OCI-LY3 (cell line): ENCODE data around the gene ADGRV1.

ENCODE experiments used
- H2AFZ ChIP-seq: fragments of 200-600, 300-600 bp; shearing (Covaris generic); 2 replicates; pipeline ENCODE4 v1.6.0; 2014; ENCODE audit warnings: antibody characterized with exemption, low read depth, low read length
- H3K27ac ChIP-seq: fragments of 200-600, 300-600 bp; sonication (generic); 2 replicates; pipeline ENCODE4 v1.5.1; 2014; ENCODE audit warnings: mild to moderate bottlenecking, low read length, moderate library complexity, mixed read lengths
- H3K27me3 ChIP-seq: fragments of 200-600, 300-600 bp; sonication (generic); 2 replicates; pipeline ENCODE4 v1.6.1; 2014; ENCODE audit warnings: low read depth, low read length, mixed read lengths
- H3K36me3 ChIP-seq: fragments of 200-600, 300-600 bp; sonication (generic); replicated peaks from 2 replicates; pipeline ENCODE3; 2014; ENCODE audit warnings: low read depth, low read length, mixed read lengths
- H3K4me1 ChIP-seq: fragments of 300-600, 200-600 bp; sonication (generic); 2 replicates; pipeline ENCODE4 v1.6.1; 2014; ENCODE audit warnings: low read length, mixed read lengths
- H3K4me2 ChIP-seq: fragments of 200-600, 300-600 bp; sonication (generic); 2 replicates; pipeline ENCODE4 v1.6.1; 2014; ENCODE audit warnings: low read length, mixed read lengths
- H3K4me3 ChIP-seq: fragments of 300-600, 200-600 bp; sonication (generic); 2 replicates; pipeline ENCODE4 v1.5.1; 2014; ENCODE audit warnings: antibody characterized with exemption, mild to moderate bottlenecking, low read length, moderate library complexity
- H3K79me2 ChIP-seq: fragments of 300-600, 200-600 bp; shearing (Covaris generic); 2 replicates; pipeline ENCODE4 v1.6.1; 2014; ENCODE audit warnings: mild to moderate bottlenecking, low read length, mixed read lengths
- H3K9ac ChIP-seq: fragments of 300-600, 200-600 bp; shearing (Covaris generic); 2 replicates; pipeline ENCODE4 v1.6.0; 2014; ENCODE audit warnings: mild to moderate bottlenecking, low read length, moderate library complexity
- H3K9me3 ChIP-seq: fragments of 200-600, 300-600 bp; shearing (Covaris generic); 2 replicates; pipeline ENCODE4 v1.6.1; 2014; ENCODE audit warnings: low read length, mixed read lengths; ENCODE audit not compliant: insufficient read depth
- H4K20me1 ChIP-seq: fragments of 200-600, 300-600 bp; sonication (generic); 2 replicates; pipeline ENCODE4 v1.6.1; 2016; ENCODE audit warnings: low read length, mixed read lengths; ENCODE audit not compliant: insufficient read depth
- CTCF ChIP-seq: fragments of 200-600, 300-600 bp; sonication (generic); IDR thresholded peaks from 2 replicates; pipeline ENCODE4 v1.5.1; 2014; ENCODE audit warnings: antibody characterized with exemption, low read length, low read depth
- EZH2phosphoT487 ChIP-seq: fragments of 200-600 bp; shearing (Covaris generic); IDR thresholded peaks from 2 replicates; pipeline ENCODE4 v1.6.1; 2018; ENCODE audit warnings: antibody characterized with exemption, mixed run types, low read depth

ADGRV1 gene

GRCh38 chr5:91155274-91155673 is 596.7 kb downstream of the ADGRV1 start:
- Histone ChIP-seq H3K4me2 (no peak overlapping the region), H3K4me3 (no peak overlapping the region), H3K9ac (no peak overlapping the region), H3K79me2 (no peaks in the 10 kb centered on the region), H3K27ac (no peak overlapping the region), H3K36me3 (no peaks in the 10 kb centered on the region), H3K4me1 (no peaks in the 10 kb centered on the region), H3K9me3 (no peaks in the 10 kb centered on the region), H3K27me3 (no peaks in the 10 kb centered on the region), H4K20me1 (no peaks in the 10 kb centered on the region), H2AFZ (no peak overlapping the region)
- TF ChIP-seq EZH2phosphoT487 (no peak), CTCF (no peak)

DNA sequence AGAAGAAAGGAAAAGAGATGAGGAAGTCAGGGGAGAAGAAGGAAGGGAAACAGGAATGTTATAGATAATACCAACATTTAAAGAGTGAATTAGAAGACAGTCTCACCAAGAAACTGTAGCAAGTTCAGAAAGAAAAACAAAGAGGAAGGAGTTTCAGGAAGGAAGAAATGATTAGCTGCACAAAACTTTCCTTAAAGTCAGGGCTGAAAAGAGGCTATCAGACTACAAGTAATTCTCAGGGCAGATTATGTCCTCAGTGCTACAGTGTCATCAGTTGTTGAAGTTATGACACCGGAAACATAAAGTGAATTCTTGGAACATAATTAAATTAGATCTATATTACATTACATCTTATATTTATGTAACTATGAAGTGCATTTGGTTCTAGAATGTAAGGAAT is 597.6 kb downstream of the ADGRV1 start:
- Histone ChIP-seq H4K20me1 (no peaks in the 10 kb centered on the region), H3K4me3 (no peak overlapping the region), H3K4me2 (no peak overlapping the region), H3K36me3 (no peaks in the 10 kb centered on the region), H3K4me1 (no peaks in the 10 kb centered on the region), H2AFZ (no peak overlapping the region), H3K9ac (no peak overlapping the region), H3K9me3 (no peaks in the 10 kb centered on the region), H3K27me3 (no peaks in the 10 kb centered on the region), H3K79me2 (no peaks in the 10 kb centered on the region), H3K27ac (no peak overlapping the region)
- TF ChIP-seq EZH2phosphoT487: no peak
- no peak for TF ChIP-seq CTCF

DNA sequence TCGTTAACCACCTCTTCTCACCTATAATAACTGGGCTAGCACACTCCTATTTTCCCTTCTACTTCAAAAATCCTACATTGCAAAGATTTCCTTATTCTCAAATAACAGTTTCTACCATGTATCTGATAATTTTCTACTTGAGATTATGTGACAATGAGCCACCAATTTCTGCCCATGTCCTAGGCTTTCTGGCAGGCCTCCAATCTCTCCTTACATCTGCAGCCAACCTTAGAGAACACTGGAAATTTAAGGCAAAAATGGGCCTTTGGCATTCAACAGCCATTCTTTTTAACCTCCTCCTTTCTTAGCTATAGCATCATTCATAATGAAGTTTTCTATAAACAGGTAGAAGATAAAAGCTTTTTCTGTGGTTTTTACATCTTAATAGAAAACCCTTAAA is 599.4 kb downstream of the ADGRV1 start:
- peaks cover 12% of the 10 kb centered on the region for H3K4me1 ChIP-seq
- no peaks in the 10 kb centered on the region for H3K36me3 ChIP-seq
- H3K27ac ChIP-seq: no peak overlapping the region
- no peak overlapping the region for H3K4me3 ChIP-seq
- no peaks in the 10 kb centered on the region for H3K79me2 ChIP-seq
- no peak for TF ChIP-seq EZH2phosphoT487
- TF ChIP-seq CTCF: no peak
- H3K4me2 ChIP-seq: no peak overlapping the region
- no peaks in the 10 kb centered on the region for H3K27me3 ChIP-seq
- H4K20me1 ChIP-seq: no peaks in the 10 kb centered on the region
- no peak overlapping the region for H3K9ac ChIP-seq
- no peaks in the 10 kb centered on the region for H3K9me3 ChIP-seq
- H2AFZ ChIP-seq: no peak overlapping the region

- Histone ChIP-seq H3K4me2 (no peak overlapping the region), H3K36me3 (no peaks in the 10 kb centered on the region), H4K20me1 (no peaks in the 10 kb centered on the region), H3K9me3 (no peaks in the 10 kb centered on the region), H3K79me2 (no peaks in the 10 kb centered on the region), H2AFZ (no peak overlapping the region), H3K27ac (no peak overlapping the region), H3K9ac (no peak overlapping the region), H3K4me1 (peaks cover 27% of the 10 kb centered on the region), H3K27me3 (no peaks in the 10 kb centered on the region), H3K4me3 (no peak overlapping the region)
- TF ChIP-seq EZH2phosphoT487 (no peak), CTCF (no peak)
Measured at GRCh38 chr5:91159647-91160046, 601.0 kb downstream of the ADGRV1 start.
